ENCODE data around the gene C1QL4. TPM values are rescaled to one million over a fixed set of nuclear protein-coding genes. Genes with fewer than 3 reads are reported as not detected.

C1QL4 gene
- total RNA-seq, 4 donors from 2014 or later = not detected

- H3K9me3 ChIP-seq = no peaks in the 10 kb centered on the region
- no peak for DNase-seq
- intact Hi-C loops (cut with DNase I) = loop anchor here (5.0 kb wide), 1 partner anchor 141 kb away; no protein-coding TSS in a partner anchor
- WGBS, 2 donors = 5 to 15% methylated on average over 27 to 36 of the region's 38 CpGs
- no peaks in the 10 kb centered on the region for H3K36me3 ChIP-seq
- peak overlapping the region; percentile 77 to 95 (median 82) for H3K4me3 ChIP-seq
- H3K27me3 ChIP-seq = no peaks in the 10 kb centered on the region
- H3K27ac ChIP-seq = peak overlapping the region; percentile 95 to 96 (median 96)
- TF ChIP-seq POLR2A (IDR thresholded peaks at IDR 0.05) (no peak), CTCF (IDR thresholded peaks at IDR 0.05) (no peak)
- peaks cover 0 to 37% (median 18%) of the 10 kb centered on the region in 3 donors for H3K4me1 ChIP-seq
Measured at GRCh38 chr12:49366096-49366651, 29.2 kb upstream of the C1QL4 start.

GRCh38 chr12:49365542-49365941, 28.6 kb upstream of the C1QL4 start:
- Histone ChIP-seq H3K27me3 (no peaks in the 10 kb centered on the region), H3K4me3 (peak overlapping the region in 1 of 4 donors; percentile 85), H3K36me3 (no peaks in the 10 kb centered on the region), H3K9me3 (no peaks in the 10 kb centered on the region), H3K4me1 (peaks cover 0 to 37% (median 18%) of the 10 kb centered on the region in 3 donors), H3K27ac (no peak overlapping the region)
- WGBS, 2 donors = 52 to 55% methylated on average over 5 of the region's 5 CpGs
- intact Hi-C loops (cut with DNase I) = loop anchor here (5.0 kb wide), 1 partner anchor 142 kb away; no protein-coding TSS in a partner anchor
- no peak for DNase-seq
- TF ChIP-seq POLR2A (IDR thresholded peaks at IDR 0.05) = no peak
- TF ChIP-seq CTCF (IDR thresholded peaks at IDR 0.05) = no peak

- no peak overlapping the region for H3K4me3 ChIP-seq
- 50 to 63% methylated on average over 1 of the region's 1 CpG for WGBS, 2 donors
- H3K4me1 ChIP-seq = peaks cover 0 to 36% (median 16%) of the 10 kb centered on the region in 3 donors
- no peak overlapping the region for H3K27ac ChIP-seq
- TF ChIP-seq POLR2A (IDR thresholded peaks at IDR 0.05) (no peak), CTCF (IDR thresholded peaks at IDR 0.05) (no peak)
- H3K9me3 ChIP-seq = no peaks in the 10 kb centered on the region
- intact Hi-C loops (cut with DNase I) = loop anchor here (5.0 kb wide), 1 partner anchor 142 kb away; no protein-coding TSS in a partner anchor
- no peak for DNase-seq
- peaks cover 0 to 2% (median 0%) of the 10 kb centered on the region in 4 donors for H3K27me3 ChIP-seq
- H3K36me3 ChIP-seq = no peaks in the 10 kb centered on the region
Measured at GRCh38 chr12:49364989-49365388, 28.0 kb upstream of the C1QL4 start.

GRCh38 chr12:49362077-49362476, 25.1 kb upstream of the C1QL4 start:
- no peaks in the 10 kb centered on the region for H3K9me3 ChIP-seq
- TF ChIP-seq CTCF (IDR thresholded peaks at IDR 0.05) (no peak), POLR2A (IDR thresholded peaks at IDR 0.05) (no peak)
- no peak overlapping the region for H3K27ac ChIP-seq
- intact Hi-C loops (cut with DNase I) = no loop called here
- no peak overlapping the region for H3K4me3 ChIP-seq
- 89 to 100% methylated on average over 1 of the region's 1 CpG for WGBS, 2 donors
- peaks cover 4 to 26% (median 14%) of the 10 kb centered on the region in 3 donors for H3K4me1 ChIP-seq
- no peaks in the 10 kb centered on the region for H3K36me3 ChIP-seq
- peaks cover 0 to 8% (median 0%) of the 10 kb centered on the region in 4 donors for H3K27me3 ChIP-seq
- DNase-seq = no peak

GRCh38 chr12:49359671-49360070, 22.7 kb upstream of the C1QL4 start:
- Histone ChIP-seq H3K9me3 (no peaks in the 10 kb centered on the region), H3K4me3 (no peak overlapping the region), H3K36me3 (no peaks in the 10 kb centered on the region), H3K27me3 (peaks cover 0 to 20% (median 0%) of the 10 kb centered on the region in 4 donors), H3K4me1 (peaks cover 4 to 15% (median 10%) of the 10 kb centered on the region in 3 donors), H3K27ac (no peak overlapping the region)
- no peak for DNase-seq
- TF ChIP-seq CTCF (IDR thresholded peaks at IDR 0.05) (no peak), POLR2A (IDR thresholded peaks at IDR 0.05) (no peak)
- 68 to 93% methylated on average over 3 to 5 of the region's 7 CpGs for WGBS, 2 donors
- intact Hi-C loops (cut with DNase I) = loop anchor here (5.0 kb wide), 1 partner anchor 153 kb away; no protein-coding TSS in a partner anchor

Measured in esophagus squamous epithelium (tissue), 5 donors.